GOT3 (cell line): ENCODE results near the gene VPS13D.

Experiments
- DNase-seq: peaks from one replicate; lab custom pipeline; 2025; ENCODE audit warnings: mixed read lengths; lab: John Stamatoyannopoulos, UW

Gene VPS13D

DNA sequence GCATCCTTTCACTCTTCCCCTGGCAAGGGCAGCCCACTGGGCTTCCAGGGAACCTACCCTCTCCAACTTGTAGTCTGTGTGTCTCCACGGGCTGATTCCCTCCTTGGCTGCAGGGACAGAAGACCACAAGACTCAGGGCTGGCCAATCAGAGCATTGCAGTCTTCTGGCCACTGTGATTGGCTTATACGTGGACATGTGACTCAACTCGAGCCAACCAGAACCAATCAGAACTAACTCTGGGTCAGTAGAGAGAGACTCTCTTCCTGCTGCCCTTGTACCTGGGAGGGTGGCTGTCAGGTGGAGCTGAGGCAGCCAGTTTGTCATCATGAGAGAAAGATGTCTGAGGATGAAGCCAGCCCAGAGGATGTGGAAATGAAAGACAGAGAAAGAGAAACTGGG is 324.1 kb downstream of the VPS13D start:
- DNase-seq, result no peak

DNA sequence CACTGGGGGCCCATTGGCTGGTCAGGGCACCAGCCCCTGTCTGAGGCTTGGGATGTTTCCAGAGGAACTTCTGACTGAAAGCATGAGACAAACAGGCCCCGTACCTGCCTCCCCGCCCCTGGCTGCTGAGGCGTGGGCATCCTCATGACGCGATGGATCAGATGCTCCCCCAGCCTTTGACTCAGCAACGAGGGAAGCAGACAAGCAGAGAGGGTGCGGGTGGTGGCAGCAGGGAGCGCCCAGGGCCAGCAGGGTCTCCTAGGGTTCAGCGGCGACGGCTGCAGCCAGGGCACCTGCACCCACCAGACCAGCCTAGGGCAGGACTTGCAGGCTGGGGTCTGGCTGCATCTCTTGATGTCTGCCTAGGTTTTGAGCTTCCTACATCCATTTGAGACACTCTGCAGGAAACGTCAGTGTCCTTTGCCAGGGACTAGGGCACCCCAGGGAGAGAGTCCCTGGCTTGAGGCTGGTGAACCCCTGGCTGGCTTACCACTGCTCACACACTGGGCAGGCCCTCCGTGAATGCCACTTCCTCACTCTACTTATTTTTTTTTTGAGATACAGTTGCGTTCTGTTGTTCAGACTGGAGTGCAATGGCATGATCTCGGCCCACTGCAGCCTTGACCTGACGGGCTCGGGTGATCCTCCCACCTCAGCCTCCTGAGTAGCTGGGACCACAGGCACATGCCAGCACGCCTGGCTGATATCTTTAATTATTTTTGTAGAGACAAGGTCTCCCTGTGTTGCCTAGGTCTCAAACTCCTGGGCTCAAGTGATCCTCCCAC is 324.9 kb downstream of the VPS13D start:
- DNase-seq, result no peak

DNA sequence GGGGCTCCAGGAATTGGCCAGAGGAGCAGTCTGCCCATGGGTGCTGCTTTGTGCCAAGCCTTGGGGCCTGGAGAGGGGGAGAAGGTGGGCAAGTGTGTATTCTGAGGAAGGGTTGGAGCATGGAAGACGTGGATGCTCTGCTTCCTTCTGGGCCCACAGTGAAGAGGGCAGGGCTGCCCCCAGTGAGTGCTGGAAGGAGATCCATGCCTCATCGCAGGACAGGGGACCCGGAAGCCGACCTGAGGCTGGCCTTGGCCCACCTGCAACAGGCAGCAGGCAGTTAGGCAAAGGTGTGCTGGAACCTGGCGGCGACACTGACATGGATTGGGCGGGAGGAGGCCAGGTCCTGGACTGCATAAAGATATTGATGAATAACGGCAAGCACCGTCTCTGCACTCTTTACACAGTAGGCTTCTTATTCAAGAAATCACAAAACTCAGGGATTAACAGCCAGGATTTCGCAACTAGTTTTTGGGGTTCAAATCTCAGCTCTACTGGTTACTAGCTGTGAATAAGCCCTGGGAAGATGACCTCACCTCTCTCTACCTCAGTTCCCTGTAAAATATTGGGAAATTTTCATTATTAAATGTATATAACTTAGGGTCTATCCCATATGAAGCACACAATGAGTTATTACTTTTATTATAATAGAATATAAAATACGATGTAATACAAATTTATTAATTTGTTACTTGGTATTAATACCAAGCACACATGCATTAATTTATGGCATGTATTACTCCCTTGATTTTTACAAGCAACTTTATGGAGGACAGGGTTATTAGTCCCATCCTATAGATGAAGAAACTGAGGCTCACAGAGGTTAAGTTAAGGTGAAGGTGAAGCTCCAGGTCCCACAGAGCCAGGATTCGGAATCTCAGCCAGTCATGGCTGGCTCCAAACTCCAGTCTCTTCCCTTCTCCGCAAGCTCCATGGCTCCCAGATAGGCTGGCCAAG is 325.9 kb downstream of the VPS13D start:
- DNase-seq, result no peak

GRCh38 chr1:12556368-12556930 is 326.6 kb downstream of the VPS13D start:
- no peak for DNase-seq

DNA sequence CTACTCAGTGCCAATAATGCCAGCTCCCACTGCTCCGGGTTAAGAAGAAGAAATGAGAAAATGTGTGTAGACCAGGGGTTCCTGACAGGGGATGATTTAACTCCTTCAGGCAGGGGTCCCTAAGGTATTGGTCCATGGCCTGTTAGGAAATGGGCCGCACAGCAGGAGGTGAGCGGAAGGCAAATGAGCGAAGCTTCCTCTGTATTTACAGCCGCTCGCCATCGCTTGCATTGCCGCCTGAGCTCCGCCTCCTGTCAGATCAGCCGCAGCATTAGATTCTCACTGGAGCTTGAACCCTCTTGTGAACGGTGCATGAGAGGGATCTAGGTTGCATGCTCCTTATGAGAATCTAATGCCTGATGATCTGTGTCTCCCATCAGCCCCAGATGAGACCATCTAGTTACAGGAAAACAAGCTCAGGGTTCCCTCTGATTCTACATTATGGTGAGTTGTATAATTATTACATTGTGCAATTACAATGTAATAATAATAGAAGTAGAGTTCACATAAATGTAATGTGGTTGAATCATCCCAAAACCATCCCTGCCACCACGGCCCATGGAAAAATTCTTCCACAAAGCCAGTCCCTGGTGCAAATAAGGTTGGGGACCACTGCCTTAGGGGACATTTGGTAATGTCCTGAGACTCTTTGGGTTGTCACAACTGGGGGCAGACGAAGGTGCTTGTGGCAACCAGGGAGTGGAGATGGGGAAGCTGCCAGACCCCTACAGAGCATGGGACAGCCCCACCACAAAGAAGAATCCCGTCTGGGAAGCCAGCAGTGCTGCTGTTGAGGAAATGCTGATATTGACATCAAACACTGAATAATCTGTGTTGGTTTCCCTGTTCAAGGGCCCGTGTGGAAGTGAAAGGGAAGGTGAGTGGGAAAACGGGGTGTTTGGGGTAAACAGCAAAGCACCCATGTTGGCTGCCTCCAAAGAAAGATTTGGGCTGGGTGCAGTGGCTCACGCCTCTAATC is 327.4 kb downstream of the VPS13D start:
- DNase-seq, result no peak

DNA sequence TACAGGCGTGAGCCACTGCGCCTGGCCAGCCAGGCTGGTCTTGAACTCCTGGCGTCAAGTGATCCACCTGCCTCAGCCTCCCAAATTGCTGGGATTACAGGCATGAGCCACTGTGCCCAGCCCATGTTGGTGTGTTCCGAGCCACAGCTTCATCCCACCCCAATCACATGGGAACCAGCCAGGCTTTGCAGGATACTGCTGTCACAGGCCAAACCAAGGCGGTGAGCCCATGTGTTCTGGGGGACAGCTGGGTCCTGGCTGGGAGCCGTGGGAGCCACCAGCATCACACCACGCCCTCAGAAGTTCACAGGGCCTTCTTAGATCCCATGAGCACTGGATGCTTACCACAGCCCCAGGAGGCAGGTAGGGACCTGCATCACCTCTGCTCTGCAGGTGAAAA is 331.3 kb downstream of the VPS13D start:
- DNase-seq, result no peak
